Measurements from ENCODE around the gene MED15. TPM values are rescaled to one million over a fixed set of nuclear protein-coding genes. Genes with fewer than 3 reads are reported as not detected.
A peak's percentile ranks its signal among the peaks of the same experiment; 100 is the strongest.

The MED15 gene
- total and polyA plus RNA-seq, 2 of the 4 experiments (the other 2 are of a cell fraction), result 19.0 to 68.8 TPM

- ChIA-PET POLR2A (ENCODE audit: unreplicated experiment) (no interaction called here), CTCF (interaction anchor here (0.6 to 1.3 kb wide), 4 partner anchors 16 to 191 kb away, joined by 3 read pairs; no protein-coding TSS in a partner anchor)
- intact Hi-C loops (cut with micrococcal nuclease), result loop anchor here (5.0 kb wide), 1 partner anchor 45 kb away; the partner anchor contains the start of gene MED15
- Histone ChIP-seq H2AK5ac (ENCODE audit: low read depth, low read length) (peak overlapping the region; percentile 76), H2AFZ (replicated peaks; ENCODE audit: low read length, poor library complexity) (no peak overlapping the region), H3K4ac (ENCODE audit: low read depth, low read length) (peak overlapping the region; percentile 80), H2BK20ac (ENCODE audit: low read depth, low read length) (0 out of 2 replicates have a peak overlapping the region, but pooled peaks have one; percentile 31), H3K4me3 (ENCODE audit: insufficient read depth, low read depth, low read length) (no peak overlapping the region), H3K23ac (ENCODE audit: low read depth, low read length) (peak overlapping the region; percentile 34), H4K20me1 (ENCODE audit: insufficient read depth, low read length) (peaks cover 86% of the 10 kb centered on the region), H3K9ac (ENCODE audit: low read depth, low read length) (no peak overlapping the region), H4K91ac (ENCODE audit: insufficient read depth, low read depth, low read length) (peak overlapping the region; percentile 55), H3K4me1 (ENCODE audit: control insufficient read depth, insufficient read depth, low read length) (peaks cover 46% of the 10 kb centered on the region), H3K9me1 (ENCODE audit: insufficient read depth, low read length) (peaks cover 59% of the 10 kb centered on the region), H3K9me3 (ENCODE audit: control insufficient read depth, insufficient read depth, low read length) (no peaks in the 10 kb centered on the region), H3K4me2 (ENCODE audit: low read depth, low read length) (no peak overlapping the region), H3K18ac (ENCODE audit: low read depth, low read length) (0 out of 2 replicates have a peak overlapping the region, but pooled peaks have one; percentile 6), H2AK9ac (replicated peaks; ENCODE audit: low read depth, low read length, poor library complexity) (peak overlapping the region; percentile 75), H3K56ac (ENCODE audit: extremely low read depth, insufficient read depth, low read length) (no peak overlapping the region; the same call in 1 of the 2 replicates), H4K8ac (ENCODE audit: low read depth in 2 of 2, low read length in 2 of 2) (peak overlapping the region in 1 of 2 experiments; percentile 49; a peak in 2 of 4 replicates), H2BK120ac (ENCODE audit: low read depth, low read length) (0 out of 2 replicates have a peak overlapping the region, but pooled peaks have one; percentile 8), H3K27ac (ENCODE audit: insufficient read depth, low read length) (peak overlapping the region; percentile 83), H3K27me3 (ENCODE audit: control insufficient read depth, insufficient read depth, low read length) (no peaks in the 10 kb centered on the region), H2BK5ac (ENCODE audit: low read depth, low read length, poor library complexity, severe bottlenecking) (peak overlapping the region; percentile 73), H3K14ac (replicated peaks; ENCODE audit: low read depth, low read length) (peak overlapping the region; percentile 29), H4K5ac (ENCODE audit: low read depth, low read length) (peak overlapping the region; percentile 38; the same call in 1 of the 2 replicates), H3K36me3 (ENCODE audit: control insufficient read depth, insufficient read depth, low read length) (peaks cover 41% of the 10 kb centered on the region), H2BK15ac (ENCODE audit: low read depth, low read length) (no peak overlapping the region; the same call in 2 of the 3 replicates), H3K79me1 (ENCODE audit: low read depth in 1 of 2, low read length in 2 of 2) (peaks cover 34 to 90% of the 10 kb centered on the region in 2 experiments)
- DNase-seq (no peak), ATAC-seq (ENCODE audit: low read depth) (no peak)
- dilution Hi-C loops (cut with HindIII; ENCODE audit: low sequenced_read_pairs, unreplicated experiment), result no loop called here
- BruUV-seq (replicated peaks), result no TSS peak
- WGBS, 2 experiments (ENCODE audit: extremely low coverage in 2 of 2, insufficient read length in 1 of 2), result 53% methylated on average over 2 of the region's 8 CpGs; no CpG with 5 or more reads in 1 of the 2 experiments
- TF ChIP-seq CTCF (conservative IDR thresholded peaks at IDR 0.05; ENCODE audit: low read depth, low read length), result 0 out of 2 replicates have a peak, but pooled peaks have one; percentile 3
- TF ChIP-seq, protein P1, sequence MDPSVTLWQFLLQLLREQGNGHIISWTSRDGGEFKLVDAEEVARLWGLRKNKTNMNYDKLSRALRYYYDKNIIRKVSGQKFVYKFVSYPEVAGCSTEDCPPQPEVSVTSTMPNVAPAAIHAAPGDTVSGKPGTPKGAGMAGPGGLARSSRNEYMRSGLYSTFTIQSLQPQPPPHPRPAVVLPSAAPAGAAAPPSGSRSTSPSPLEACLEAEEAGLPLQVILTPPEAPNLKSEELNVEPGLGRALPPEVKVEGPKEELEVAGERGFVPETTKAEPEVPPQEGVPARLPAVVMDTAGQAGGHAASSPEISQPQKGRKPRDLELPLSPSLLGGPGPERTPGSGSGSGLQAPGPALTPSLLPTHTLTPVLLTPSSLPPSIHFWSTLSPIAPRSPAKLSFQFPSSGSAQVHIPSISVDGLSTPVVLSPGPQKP (IDR thresholded peaks at IDR 0.05; ENCODE audit: borderline replicate concordance, low read depth, low read length), result no peak
- in situ Hi-C loops (cut with MboI; ENCODE audit: low sequenced_read_pairs), result no loop called here
Observed at GRCh38 chr22:20551805-20552442, 44.5 kb downstream of the MED15 start.

Measured in IMR-90 (cell line).